GM21737 (cell line): ENCODE data around the gene SLC29A2.

Experiments
- ATAC-seq: cut with Tn5 transposase; IDR thresholded peaks from one replicate; pipeline ENCODE4 v1.9.1; 2021; ENCODE audit warnings: mild to moderate bottlenecking, moderate library complexity; ENCODE audit not compliant: unreplicated experiment

The SLC29A2 gene

DNA sequence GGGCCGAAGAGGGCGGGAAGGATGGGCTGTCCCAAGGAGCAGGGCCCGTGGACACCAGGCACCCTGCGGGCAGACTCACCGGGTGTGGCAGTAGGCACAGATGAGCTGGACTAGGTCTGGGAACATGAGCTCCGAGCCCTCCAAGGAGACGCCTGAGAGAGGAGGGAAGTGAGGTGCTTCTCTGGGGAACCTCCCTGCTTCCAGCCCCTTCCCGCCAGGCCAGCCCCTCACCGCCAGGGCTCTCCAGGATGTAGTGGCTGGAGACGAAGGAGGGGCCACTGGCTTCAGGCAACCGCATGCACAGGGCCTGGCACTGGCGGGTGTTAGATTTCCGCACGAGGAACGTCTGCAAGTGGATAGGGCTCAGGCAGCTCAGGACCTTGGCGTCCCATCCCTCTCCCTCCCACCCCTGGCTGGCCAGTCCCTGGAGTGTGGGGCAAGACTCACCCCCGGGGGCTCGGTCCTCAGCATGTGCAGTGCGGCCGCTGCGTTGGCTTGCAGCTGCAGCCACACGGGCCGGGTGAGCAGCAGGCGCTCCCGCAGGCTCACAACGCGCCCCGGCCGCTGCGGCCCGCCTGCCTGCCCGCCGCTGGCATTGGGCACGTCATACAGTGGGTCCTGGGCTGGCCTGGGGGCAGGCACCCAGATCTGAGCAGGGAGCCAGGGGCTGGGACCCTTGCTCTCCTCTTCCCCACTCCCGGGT is 35.9 kb downstream of the SLC29A2 start:
- no peak for ATAC-seq

- no peak for ATAC-seq
Measured at GRCh38 chr11:66334605-66335442, 36.7 kb downstream of the SLC29A2 start.

GRCh38 chr11:66333896-66334604 is 37.5 kb downstream of the SLC29A2 start:
- ATAC-seq, result no peak

- no peak for ATAC-seq
Measured at GRCh38 chr11:66333220-66333877, 38.2 kb downstream of the SLC29A2 start.

- no peak for ATAC-seq
Measured at GRCh38 chr11:66332371-66333219, 39.0 kb downstream of the SLC29A2 start.

DNA sequence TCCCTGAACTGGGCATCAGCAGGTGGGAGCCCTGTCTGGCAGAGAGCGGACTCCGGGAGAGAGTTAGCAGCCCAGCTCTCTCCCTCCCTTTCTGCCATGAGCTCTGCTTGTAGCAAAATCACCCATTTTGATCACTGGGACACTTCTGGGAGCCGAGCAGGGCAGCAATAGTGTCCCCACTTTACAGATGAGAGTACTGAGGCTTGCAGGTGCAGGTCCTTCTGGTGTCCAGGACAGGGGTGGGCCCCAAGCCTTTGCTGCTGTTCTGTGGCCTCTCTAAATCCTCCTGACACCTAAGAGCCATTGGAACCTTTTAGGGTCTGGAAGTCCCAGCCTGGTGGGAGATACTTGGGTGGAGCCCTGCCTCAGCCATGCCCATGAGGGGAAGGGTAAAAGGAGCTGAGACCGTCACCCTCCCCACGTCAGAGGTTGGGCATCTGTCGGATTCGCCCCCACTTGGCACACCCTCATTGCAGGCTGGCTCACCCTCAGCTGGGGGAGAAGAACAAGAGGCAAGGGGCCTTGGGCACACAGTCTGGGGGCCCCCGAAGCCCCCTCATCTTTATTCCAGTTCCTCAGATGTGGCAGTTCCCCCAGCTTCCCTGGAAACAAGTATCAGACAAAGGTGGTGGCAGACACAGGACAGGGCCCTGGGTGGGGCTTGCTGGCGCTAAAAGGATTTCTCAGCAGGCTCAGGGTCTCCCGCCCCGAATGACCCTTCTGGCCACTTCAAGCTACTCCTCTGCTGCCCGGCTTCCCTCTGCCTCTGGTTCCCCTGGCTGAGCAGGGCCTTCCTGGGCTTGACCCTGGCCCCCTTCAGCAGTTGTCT is 39.8 kb downstream of the SLC29A2 start:
- ATAC-seq, result no peak

DNA sequence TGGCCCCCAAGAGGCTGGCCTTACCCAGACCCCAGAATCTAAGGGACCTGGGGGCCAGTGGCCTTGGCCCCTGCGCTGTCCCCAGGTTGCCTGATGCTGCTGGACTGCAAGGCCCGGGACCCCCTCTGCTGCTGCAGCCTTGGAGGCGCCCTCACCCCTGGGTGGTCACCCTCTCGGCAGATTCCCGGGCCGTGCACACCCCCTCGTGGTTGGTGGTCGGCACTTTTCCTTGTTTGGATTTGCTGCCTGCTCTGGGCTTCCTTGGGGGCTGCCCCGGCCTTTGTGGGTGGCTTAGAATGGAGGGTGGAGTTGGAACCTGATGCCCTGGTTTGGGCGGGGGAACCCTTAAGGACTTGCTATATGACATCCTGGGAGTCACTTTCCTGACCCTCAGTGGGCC is 40.6 kb downstream of the SLC29A2 start:
- ATAC-seq, result no peak

GRCh38 chr11:66329165-66329673 is 42.3 kb downstream of the SLC29A2 start:
- ATAC-seq, result no peak

DNA sequence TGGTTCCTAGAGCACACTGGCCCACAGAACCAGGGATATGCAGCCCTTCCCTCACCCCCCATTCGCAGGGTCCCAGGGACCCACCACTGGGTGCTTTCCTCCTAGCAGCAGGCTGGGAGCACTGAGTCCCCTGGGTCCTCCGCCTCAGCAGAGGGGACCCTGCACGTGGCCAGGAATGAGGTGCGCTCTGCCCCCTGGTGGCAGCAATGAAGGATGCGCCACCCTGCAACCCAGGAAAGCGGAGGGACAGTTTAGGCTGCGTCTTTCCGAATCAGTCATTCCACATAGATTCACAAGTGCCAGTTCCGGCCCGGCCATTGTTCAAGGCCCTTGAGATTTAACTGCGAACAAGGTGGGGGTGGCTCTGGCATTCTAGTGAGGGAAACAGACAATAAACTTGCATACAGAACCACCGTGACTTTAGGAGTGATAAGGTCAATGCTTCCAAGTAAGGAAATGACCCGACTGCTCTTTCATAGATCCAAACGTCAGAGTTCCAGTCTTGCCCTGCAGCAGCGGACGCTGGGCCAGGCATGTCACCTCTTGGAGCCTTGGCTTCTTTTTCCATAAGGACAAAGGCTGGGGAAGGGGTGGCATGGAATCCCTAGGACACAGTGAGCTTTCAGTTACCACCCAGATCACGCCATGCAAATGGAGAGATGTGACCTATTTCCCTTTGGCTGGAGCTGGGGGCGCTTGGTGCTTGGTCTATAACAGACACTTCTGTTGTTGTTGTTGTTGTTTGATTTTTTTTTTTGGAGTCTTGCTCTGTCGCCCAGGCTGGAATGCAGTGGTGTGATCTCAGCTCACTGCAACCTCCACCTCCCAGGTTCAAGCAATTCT is 43.0 kb downstream of the SLC29A2 start:
- no peak for ATAC-seq

DNA sequence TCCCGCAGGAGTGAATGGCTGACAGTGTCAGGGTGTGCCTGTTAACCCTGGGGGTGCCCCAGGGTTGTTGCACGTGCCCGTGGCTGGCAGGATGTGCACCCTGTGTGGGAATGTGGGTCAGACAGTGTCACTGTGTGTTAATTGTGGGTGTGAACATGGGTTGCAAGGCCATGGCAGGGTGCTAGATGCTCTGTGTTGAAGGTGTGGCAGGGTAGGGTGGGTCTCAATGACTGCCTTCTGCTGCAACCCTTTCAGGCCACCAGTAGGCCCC is 43.6 kb downstream of the SLC29A2 start:
- no peak for ATAC-seq

DNA sequence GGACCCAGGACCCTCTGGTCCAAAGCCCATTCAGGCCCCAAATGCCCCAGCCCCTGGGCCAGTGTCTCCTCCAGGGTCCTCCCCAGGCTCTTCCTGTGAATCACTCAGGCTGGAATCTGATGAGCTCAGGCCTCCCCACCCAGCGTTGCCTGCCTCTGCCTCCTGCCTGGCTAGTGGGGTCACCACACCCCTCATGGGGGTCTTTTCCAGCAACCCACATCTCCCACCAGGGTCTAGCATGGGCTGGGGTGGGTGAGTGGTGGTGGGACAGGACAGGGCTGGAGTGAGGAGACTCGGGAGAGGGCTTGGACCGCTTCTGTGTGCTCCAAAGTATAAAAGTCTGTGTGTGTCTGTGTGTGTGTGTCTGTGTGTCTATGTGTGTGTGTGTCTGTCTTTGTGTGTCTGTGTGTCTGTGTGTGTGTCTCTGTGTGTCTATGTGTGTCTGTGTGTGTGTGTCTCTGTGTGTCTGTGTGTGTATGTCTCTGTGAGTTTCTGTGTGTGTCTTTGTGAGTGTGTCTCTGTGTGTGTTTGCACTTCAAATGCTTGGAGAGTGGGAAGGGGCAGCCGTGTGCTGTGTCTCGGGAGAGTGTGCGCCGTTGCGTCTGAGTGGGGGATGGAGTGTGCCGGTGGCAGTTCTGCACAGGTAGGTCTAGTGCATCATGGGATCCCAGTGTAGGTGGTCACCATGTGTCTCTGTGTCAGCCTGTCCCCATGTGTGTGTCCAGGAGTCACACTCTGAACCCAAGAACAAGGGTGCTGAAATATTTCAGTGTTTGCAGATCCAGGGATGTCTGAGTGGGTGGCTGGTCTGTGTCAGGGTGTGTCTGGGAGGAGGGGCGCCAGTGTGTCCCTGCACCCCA is 44.2 kb downstream of the SLC29A2 start:
- ATAC-seq, result no peak

- no peak for ATAC-seq
Measured at GRCh38 chr11:66326261-66327111, 45.1 kb downstream of the SLC29A2 start.

DNA sequence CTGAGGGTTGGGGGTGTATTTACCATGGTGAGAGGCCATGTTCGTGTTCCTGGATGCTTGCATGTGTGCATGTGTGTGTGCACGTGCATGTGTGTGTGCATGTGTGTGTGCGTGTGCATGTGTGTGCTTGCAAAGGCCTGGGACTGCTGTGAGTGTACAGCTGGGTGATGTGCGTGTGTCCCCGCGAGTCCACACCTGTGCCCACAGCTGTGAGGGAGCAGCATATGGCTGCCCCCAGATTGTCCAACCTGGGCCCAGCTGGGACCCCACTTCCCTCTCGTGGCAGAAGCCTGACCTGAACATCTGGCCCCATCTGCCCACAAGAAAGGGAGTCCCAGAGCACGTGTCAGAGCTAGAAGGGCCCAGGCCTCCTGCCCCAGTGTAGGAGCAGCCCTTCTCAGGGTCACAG is 46.3 kb downstream of the SLC29A2 start:
- no peak for ATAC-seq

DNA sequence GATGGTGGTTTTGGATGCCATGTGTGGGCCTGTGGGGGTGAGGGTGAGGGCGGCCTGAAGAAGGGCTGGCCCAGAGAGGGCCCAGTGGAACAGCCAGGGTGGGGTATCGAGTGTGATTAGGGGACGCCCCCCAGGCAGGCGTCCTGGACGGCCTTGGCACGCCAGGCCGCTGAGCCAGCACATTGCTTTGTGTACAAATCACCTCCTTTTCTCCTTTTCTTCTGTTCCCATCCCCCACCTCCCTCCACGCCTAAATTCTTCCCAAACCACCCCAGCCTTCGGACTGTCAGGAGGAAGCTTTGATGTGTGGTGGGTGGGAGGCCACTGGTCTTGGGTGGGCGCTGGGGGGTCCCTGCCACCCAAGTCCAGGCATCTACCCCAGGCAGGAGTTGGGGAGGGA is 46.9 kb downstream of the SLC29A2 start:
- no peak for ATAC-seq

DNA sequence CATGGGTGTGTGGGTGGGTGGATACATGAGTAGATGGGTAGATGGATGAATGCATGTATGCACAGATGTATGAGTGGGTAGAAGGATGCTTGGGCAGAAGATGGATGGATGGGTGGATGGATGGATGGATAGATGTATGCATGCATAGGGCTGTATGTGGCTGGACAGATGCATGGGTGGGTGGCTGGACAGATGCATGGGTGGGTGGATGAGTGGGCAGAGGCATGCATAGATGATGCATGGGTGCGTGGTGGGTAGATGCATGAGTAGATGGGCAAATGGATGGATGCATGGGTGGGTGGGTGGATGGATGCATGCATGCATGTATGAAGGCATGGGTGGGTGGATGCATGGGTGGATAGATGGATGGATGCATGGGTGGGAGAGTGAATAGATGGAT is 47.9 kb downstream of the SLC29A2 start:
- no peak for ATAC-seq

- ATAC-seq, result no peak
Measured at GRCh38 chr11:66322732-66323427, 48.7 kb downstream of the SLC29A2 start.
